ENCODE data around the gene ZNF850. TPM values are rescaled to one million over a fixed set of nuclear protein-coding genes. Genes with fewer than 3 reads are reported as not detected.
"Not testable (repeated sequence)": the region's sequence is repeated elsewhere in the genome, so short reads cannot be mapped to it uniquely, and the experiment has no call there.

The ZNF850 gene
- 1 to 10 TPM; 7.8 to 9.2 TPM for total RNA-seq

GRCh38 chr19:36772311-36773222, at the start of gene ZNF850:
Gene ZNF850 (minus strand): TSS chr19:36772807. CDS start chr19:36762606, 10,201 bp downstream.
- no peaks in the 10 kb centered on the region for H3K27me3 Mint-ChIP-seq
- H3K27ac Mint-ChIP-seq, result peak within 1 kb of the TSS; percentile 93
- CTCF ChIA-PET, result no interaction called here
- peaks cover 22% of the 10 kb centered on the region for H3K9me3 Mint-ChIP-seq (ENCODE audit: low read depth)
- peak; percentile 93 for ATAC-seq
- peaks cover 54% of the 10 kb centered on the region for H3K36me3 Mint-ChIP-seq
- peaks cover 22% of the 10 kb centered on the region for H3K4me1 Mint-ChIP-seq
- DNase-seq, result peak; percentile 97
- peak within 1 kb of the TSS; percentile 98 for H3K4me3 Mint-ChIP-seq

- Mint-ChIP-seq H3K36me3 (peaks cover 82% of the 10 kb centered on the region), H3K27me3 (no peaks in the 10 kb centered on the region), H3K4me1 (no peaks in the 10 kb centered on the region), H3K4me3 (no peak overlapping the region), H3K9me3 (ENCODE audit: low read depth) (peaks cover 52% of the 10 kb centered on the region), H3K27ac (no peak overlapping the region)
- CTCF ChIA-PET, result no interaction called here
- ATAC-seq (no peak), DNase-seq (no peak)
Observed at GRCh38 chr19:36821758-36822157, 49.2 kb upstream of the ZNF850 start.

- H3K36me3 Mint-ChIP-seq, result peaks cover 79% of the 10 kb centered on the region
- ATAC-seq, result no peak
- no peaks in the 10 kb centered on the region for H3K27me3 Mint-ChIP-seq
- peaks cover 44% of the 10 kb centered on the region for H3K9me3 Mint-ChIP-seq (ENCODE audit: low read depth)
- H3K4me1 Mint-ChIP-seq, result no peaks in the 10 kb centered on the region
- no peak for DNase-seq
- CTCF ChIA-PET, result no interaction called here
- H3K4me3 Mint-ChIP-seq, result no peak overlapping the region
- H3K27ac Mint-ChIP-seq, result no peak overlapping the region
Observed at GRCh38 chr19:36819130-36819630, 46.6 kb upstream of the ZNF850 start.

GRCh38 chr19:36807029-36807428, 34.4 kb upstream of the ZNF850 start:
- DNase-seq (no peak), ATAC-seq (no peak)
- H3K36me3 Mint-ChIP-seq, result peaks cover 60% of the 10 kb centered on the region
- H3K4me3 Mint-ChIP-seq, result no peak overlapping the region
- no peak overlapping the region for H3K27ac Mint-ChIP-seq
- no peaks in the 10 kb centered on the region for H3K27me3 Mint-ChIP-seq
- H3K9me3 Mint-ChIP-seq (ENCODE audit: low read depth), result peaks cover 34% of the 10 kb centered on the region
- CTCF ChIA-PET, result no interaction called here
- H3K4me1 Mint-ChIP-seq, result no peaks in the 10 kb centered on the region

GRCh38 chr19:36805364-36805763, 32.8 kb upstream of the ZNF850 start:
- ATAC-seq, result no peak
- Mint-ChIP-seq H3K9me3 (ENCODE audit: low read depth) (peaks cover 27% of the 10 kb centered on the region), H3K27me3 (no peaks in the 10 kb centered on the region), H3K4me1 (no peaks in the 10 kb centered on the region), H3K27ac (no peak overlapping the region), H3K4me3 (no peak overlapping the region), H3K36me3 (peaks cover 62% of the 10 kb centered on the region)
- CTCF ChIA-PET, result interaction anchor here (0.7 kb wide), 1 partner anchor 328 kb away, joined by 5 read pairs; no protein-coding TSS in a partner anchor
- no peak for DNase-seq

GRCh38 chr19:36797786-36798108, 25.1 kb upstream of the ZNF850 start:
- Mint-ChIP-seq H3K9me3 (ENCODE audit: low read depth) (peaks cover 22% of the 10 kb centered on the region), H3K27ac (peak overlapping the region; percentile 95), H3K36me3 (peaks cover 44% of the 10 kb centered on the region), H3K27me3 (no peaks in the 10 kb centered on the region), H3K4me3 (peak overlapping the region; percentile 85), H3K4me1 (peaks cover 14% of the 10 kb centered on the region)
- CTCF ChIA-PET, result interaction anchor here (1.2 kb wide), 1 partner anchor 53 kb away, joined by 3 read pairs; the partner anchor contains the start of gene ZNF345
- no peak for DNase-seq
- no peak for ATAC-seq

- H3K9me3 Mint-ChIP-seq (ENCODE audit: low read depth), result peaks cover 28% of the 10 kb centered on the region
- CTCF ChIA-PET, result interaction anchor here (0.9 to 1.2 kb wide), 2 partner anchors 23 to 54 kb away, joined by 3 read pairs; partner anchors contain the start of gene ZNF345
- peaks cover 42% of the 10 kb centered on the region for H3K36me3 Mint-ChIP-seq
- DNase-seq (no peak), ATAC-seq (no peak)
- peak overlapping the region; percentile 85 for H3K4me3 Mint-ChIP-seq
- H3K27ac Mint-ChIP-seq, result peak overlapping the region; percentile 95
- peaks cover 21% of the 10 kb centered on the region for H3K4me1 Mint-ChIP-seq
- no peaks in the 10 kb centered on the region for H3K27me3 Mint-ChIP-seq
Observed at GRCh38 chr19:36796714-36796992, 24.0 kb upstream of the ZNF850 start.

GRCh38 chr19:36791420-36792141, 19.0 kb upstream of the ZNF850 start:
- H3K4me1 Mint-ChIP-seq, CTCF ChIA-PET, H3K27me3 Mint-ChIP-seq, H3K27ac Mint-ChIP-seq: not testable (repeated sequence)
- DNase-seq (peak; percentile 41), ATAC-seq (peak; percentile 91)
- Mint-ChIP-seq H3K36me3 (peaks cover 13% of the 10 kb centered on the region), H3K4me3 (peak overlapping the region; percentile 24), H3K9me3 (ENCODE audit: low read depth) (peaks cover 26% of the 10 kb centered on the region)

GRCh38 chr19:36775768-36776167, 3.2 kb upstream of the ZNF850 start:
- Mint-ChIP-seq H3K27ac (no peak overlapping the region), H3K4me1 (peaks cover 21% of the 10 kb centered on the region), H3K27me3 (no peaks in the 10 kb centered on the region), H3K9me3 (ENCODE audit: low read depth) (peaks cover 25% of the 10 kb centered on the region), H3K4me3 (no peak overlapping the region), H3K36me3 (peaks cover 55% of the 10 kb centered on the region)
- ATAC-seq (no peak), DNase-seq (no peak)
- CTCF ChIA-PET, result no interaction called here

- ATAC-seq, result peak; percentile 32
- H3K27ac Mint-ChIP-seq, result peak overlapping the region; percentile 93
- DNase-seq, result no peak
- CTCF ChIA-PET, result interaction anchor here (1.2 kb wide), 1 partner anchor 14 kb away, joined by 3 read pairs; no protein-coding TSS in a partner anchor
- peaks cover 57% of the 10 kb centered on the region for H3K36me3 Mint-ChIP-seq
- peak overlapping the region; percentile 98 for H3K4me3 Mint-ChIP-seq
- H3K27me3 Mint-ChIP-seq, result no peaks in the 10 kb centered on the region
- H3K9me3 Mint-ChIP-seq (ENCODE audit: low read depth), result peaks cover 25% of the 10 kb centered on the region
- H3K4me1 Mint-ChIP-seq, result peaks cover 22% of the 10 kb centered on the region
Observed at GRCh38 chr19:36773223-36773579, 594 bp upstream of the ZNF850 start.

GRCh38 chr19:36771261-36772231, 1.1 kb downstream of the ZNF850 start:
- peaks cover 19% of the 10 kb centered on the region for H3K9me3 Mint-ChIP-seq (ENCODE audit: low read depth)
- H3K36me3 Mint-ChIP-seq, result peaks cover 49% of the 10 kb centered on the region
- ATAC-seq, result peak; percentile 26
- H3K27me3 Mint-ChIP-seq, result no peaks in the 10 kb centered on the region
- peak overlapping the region; percentile 98 for H3K4me3 Mint-ChIP-seq
- peak overlapping the region; percentile 93 for H3K27ac Mint-ChIP-seq
- H3K4me1 Mint-ChIP-seq, result peaks cover 22% of the 10 kb centered on the region
- CTCF ChIA-PET, result no interaction called here
- peak; percentile 77 for DNase-seq

- Mint-ChIP-seq H3K36me3 (peaks cover 89% of the 10 kb centered on the region), H3K9me3 (ENCODE audit: low read depth) (peaks cover 55% of the 10 kb centered on the region), H3K4me1 (no peaks in the 10 kb centered on the region), H3K27ac (no peak overlapping the region), H3K4me3 (no peak overlapping the region), H3K27me3 (no peaks in the 10 kb centered on the region)
- CTCF ChIA-PET, result no interaction called here
- DNase-seq (no peak), ATAC-seq (no peak)
Observed at GRCh38 chr19:36750066-36750691, 22.4 kb downstream of the ZNF850 start.
